Measurements from ENCODE around the gene SOS1. TPM values are rescaled to one million over a fixed set of nuclear protein-coding genes. Genes with fewer than 3 reads are reported as not detected.
"Not testable (repeated sequence)": the region's sequence is repeated elsewhere in the genome, so short reads cannot be mapped to it uniquely, and the experiment has no call there.

Gene SOS1
- total RNA-seq, 2 donors from 2014 or later: 29.8 to 61.2 TPM

DNA sequence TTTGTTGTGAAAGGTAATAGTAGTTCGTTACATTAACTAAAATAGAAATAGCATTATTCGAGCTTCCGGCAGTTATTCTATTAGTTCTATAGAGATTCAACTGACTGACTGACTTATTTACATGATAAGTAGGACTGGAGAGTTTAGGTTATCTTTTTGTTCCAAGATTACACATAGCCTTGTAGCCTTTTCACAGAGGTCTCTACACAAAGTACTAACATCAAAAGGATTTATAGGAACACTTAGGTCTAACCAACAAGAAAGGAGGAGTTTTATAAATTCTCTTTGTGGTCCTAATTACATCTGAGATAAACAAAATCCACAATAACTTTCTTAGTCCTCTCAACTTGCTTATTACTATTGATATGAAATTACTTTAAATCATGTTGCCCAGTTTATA, 62.8 kb downstream of the SOS1 start:
- H3K27ac ChIP-seq: no peak overlapping the region
- ATAC-seq (ENCODE audit: insufficient number of reproducible peaks, low FRiP score, low read depth) (no peak), DNase-seq (ENCODE audit: low spot score) (no peak)
- H3K4me1 ChIP-seq (ENCODE audit: control insufficient read depth in 1 of 2, low read depth in 2 of 2): peaks cover 0 to 7% of the 10 kb centered on the region in 2 donors
- no peaks in the 10 kb centered on the region for H3K27me3 ChIP-seq (replicated peaks; ENCODE audit: insufficient read depth)
- no peak for TF ChIP-seq CTCF (IDR thresholded peaks at IDR 0.05)
- no peaks in the 10 kb centered on the region for H3K9me3 ChIP-seq
- peaks cover 7% of the 10 kb centered on the region for H3K36me3 ChIP-seq
- no peak overlapping the region for H3K4me3 ChIP-seq

DNA sequence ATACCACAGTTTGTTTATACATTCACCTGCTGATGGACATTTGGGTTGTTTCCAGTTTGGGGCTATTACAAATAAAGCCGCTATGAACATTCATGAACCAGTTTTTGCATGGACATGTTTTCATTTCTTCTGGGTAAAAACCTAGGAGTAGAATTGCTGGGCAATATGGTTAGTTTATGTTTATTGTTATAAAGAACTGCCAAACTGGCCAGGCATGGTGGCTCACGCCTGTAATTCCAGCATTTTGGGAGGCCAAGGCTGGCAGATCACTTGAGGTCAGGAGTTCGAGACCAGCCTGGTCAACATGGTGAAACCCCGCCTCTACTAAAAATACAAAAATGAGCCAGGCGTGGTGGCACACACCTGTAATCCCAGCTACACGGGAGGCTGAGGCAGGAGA, 68.2 kb downstream of the SOS1 start:
- H3K9me3 ChIP-seq; H3K4me3 ChIP-seq; H3K27ac ChIP-seq; H3K4me1 ChIP-seq (ENCODE audit: control insufficient read depth in 1 of 2, low read depth in 2 of 2); ATAC-seq (ENCODE audit: insufficient number of reproducible peaks, low FRiP score, low read depth); DNase-seq (ENCODE audit: low spot score); H3K27me3 ChIP-seq (replicated peaks; ENCODE audit: insufficient read depth): not testable (repeated sequence)
- peaks cover 16% of the 10 kb centered on the region for H3K36me3 ChIP-seq

- Histone ChIP-seq H3K4me1 (ENCODE audit: control insufficient read depth in 1 of 2, low read depth in 2 of 2) (no peaks in the 10 kb centered on the region), H3K27me3 (replicated peaks; ENCODE audit: insufficient read depth) (no peaks in the 10 kb centered on the region), H3K27ac (no peak overlapping the region), H3K4me3 (no peak overlapping the region), H3K9me3 (no peaks in the 10 kb centered on the region), H3K36me3 (peaks cover 16% of the 10 kb centered on the region)
- ATAC-seq (ENCODE audit: insufficient number of reproducible peaks, low FRiP score, low read depth): no peak
- no peak for TF ChIP-seq CTCF (IDR thresholded peaks at IDR 0.05)
- no peak for DNase-seq (ENCODE audit: low spot score)
Observed at GRCh38 chr2:39050109-39050508, 70.7 kb downstream of the SOS1 start.

DNA sequence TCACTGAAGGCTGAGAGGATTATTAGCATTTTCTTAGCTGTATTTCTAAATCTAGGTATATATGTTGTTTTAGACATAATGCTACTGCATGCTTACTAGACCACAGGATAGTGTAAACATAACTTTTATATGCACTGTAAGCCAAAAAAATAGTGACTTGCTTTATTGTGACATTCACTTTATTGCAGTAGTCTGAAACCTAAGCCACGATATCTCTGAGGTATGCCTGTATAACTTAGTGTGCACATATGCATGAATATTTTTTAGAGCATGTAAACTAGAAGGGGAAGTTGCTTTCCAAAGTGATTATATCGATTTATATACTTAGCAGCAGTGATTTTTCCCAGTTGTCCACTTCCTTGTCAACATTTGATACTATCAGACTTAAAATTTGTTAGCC, 81.8 kb downstream of the SOS1 start:
- H3K36me3 ChIP-seq: no peaks in the 10 kb centered on the region
- H3K9me3 ChIP-seq: no peaks in the 10 kb centered on the region
- no peak for TF ChIP-seq CTCF (IDR thresholded peaks at IDR 0.05)
- H3K4me3 ChIP-seq: no peak overlapping the region
- H3K27ac ChIP-seq: no peak overlapping the region
- H3K27me3 ChIP-seq (replicated peaks; ENCODE audit: insufficient read depth): no peaks in the 10 kb centered on the region
- no peak for ATAC-seq (ENCODE audit: insufficient number of reproducible peaks, low FRiP score, low read depth)
- DNase-seq (ENCODE audit: low spot score): no peak
- H3K4me1 ChIP-seq (ENCODE audit: control insufficient read depth in 1 of 2, low read depth in 2 of 2): no peaks in the 10 kb centered on the region

- no peaks in the 10 kb centered on the region for H3K9me3 ChIP-seq
- H3K27me3 ChIP-seq (replicated peaks; ENCODE audit: insufficient read depth): no peaks in the 10 kb centered on the region
- no peak overlapping the region for H3K4me3 ChIP-seq
- no peak for DNase-seq (ENCODE audit: low spot score)
- H3K27ac ChIP-seq: no peak overlapping the region
- no peak for TF ChIP-seq CTCF (IDR thresholded peaks at IDR 0.05)
- ATAC-seq (ENCODE audit: insufficient number of reproducible peaks, low FRiP score, low read depth): no peak
- H3K4me1 ChIP-seq (ENCODE audit: control insufficient read depth in 1 of 2, low read depth in 2 of 2): no peaks in the 10 kb centered on the region
- no peaks in the 10 kb centered on the region for H3K36me3 ChIP-seq
Observed at GRCh38 chr2:39033980-39034379, 86.9 kb downstream of the SOS1 start.

GRCh38 chr2:39027421-39027820, 93.4 kb downstream of the SOS1 start:
- DNase-seq (ENCODE audit: low spot score) (no peak), ATAC-seq (ENCODE audit: insufficient number of reproducible peaks, low FRiP score, low read depth) (no peak)
- no peaks in the 10 kb centered on the region for H3K9me3 ChIP-seq
- no peak overlapping the region for H3K27ac ChIP-seq
- no peaks in the 10 kb centered on the region for H3K36me3 ChIP-seq
- peaks cover 17 to 26% of the 10 kb centered on the region in 2 donors for H3K4me1 ChIP-seq (ENCODE audit: control insufficient read depth in 1 of 2, low read depth in 2 of 2)
- TF ChIP-seq CTCF (IDR thresholded peaks at IDR 0.05): no peak
- no peaks in the 10 kb centered on the region for H3K27me3 ChIP-seq (replicated peaks; ENCODE audit: insufficient read depth)
- H3K4me3 ChIP-seq: no peak overlapping the region

Data from thoracic aorta (tissue), 2 donors.